HEK293T (cell line): ENCODE measurements around the gene NPLOC4.

ENCODE experiments used
- ARNT ChIP-seq: fragments of 450-650 bp; IDR thresholded peaks from 2 replicates; pipeline ENCODE4 v1.6.1; 2017; ENCODE audit warnings: mild to moderate bottlenecking
- BHLHE40 ChIP-seq: fragments of 450-650 bp; IDR thresholded peaks from 2 replicates; pipeline ENCODE4 v1.6.1; 2016; ENCODE audit warnings: mild to moderate bottlenecking, moderate library complexity, borderline replicate concordance
- CTBP1 ChIP-seq: fragments of 450-650 bp; IDR thresholded peaks from 2 replicates; pipeline ENCODE4 v1.6.1; 2016; ENCODE audit warnings: borderline replicate concordance
- ELF4 ChIP-seq: fragments of 450-650 bp; IDR thresholded peaks from 2 replicates; pipeline ENCODE4 v1.6.1; 2017; ENCODE audit warnings: antibody characterized with exemption
- FOXA1 ChIP-seq: fragments of 450-650 bp; IDR thresholded peaks from 2 replicates; pipeline ENCODE4 v1.6.1; 2016; ENCODE audit warnings: mild to moderate bottlenecking
- FOXK2 ChIP-seq: fragments of 450-650 bp; IDR thresholded peaks from 2 replicates; pipeline ENCODE4 v1.6.1; 2016; ENCODE audit warnings: mild to moderate bottlenecking
- HDGF ChIP-seq: fragments of 450-650 bp; IDR thresholded peaks from 2 replicates; pipeline ENCODE4 v1.6.1; 2017; ENCODE audit warnings: antibody characterized with exemption, borderline replicate concordance
- LEF1 ChIP-seq: fragments of 450-650 bp; IDR thresholded peaks from 2 replicates; pipeline ENCODE4 v1.6.1; 2017; ENCODE audit warnings: mild to moderate bottlenecking, borderline replicate concordance
- NFRKB ChIP-seq: fragments of 450-650 bp; IDR thresholded peaks from 2 replicates; pipeline ENCODE4 v1.6.1; 2016; ENCODE audit warnings: mild to moderate bottlenecking, moderate library complexity
- SP1 ChIP-seq: fragments of 450-650 bp; IDR thresholded peaks from 2 replicates; pipeline ENCODE4 v1.6.1; 2017
- SUZ12 ChIP-seq: fragments of 450-650 bp; IDR thresholded peaks from 2 replicates; pipeline ENCODE4 v1.6.1; 2016; ENCODE audit warnings: mild to moderate bottlenecking
- TARDBP ChIP-seq: fragments of 450-650 bp; IDR thresholded peaks from 2 replicates; pipeline ENCODE4 v1.6.1; 2016
- ZNF384 ChIP-seq: fragments of 450-650 bp; IDR thresholded peaks from 2 replicates; pipeline ENCODE4 v1.6.1; 2016
- TF ChIP-seq, protein P1 (sequence below): fragments of 450-650 bp; IDR thresholded peaks from 2 replicates; pipeline ENCODE4 v1.6.1; 2016

DNA sequence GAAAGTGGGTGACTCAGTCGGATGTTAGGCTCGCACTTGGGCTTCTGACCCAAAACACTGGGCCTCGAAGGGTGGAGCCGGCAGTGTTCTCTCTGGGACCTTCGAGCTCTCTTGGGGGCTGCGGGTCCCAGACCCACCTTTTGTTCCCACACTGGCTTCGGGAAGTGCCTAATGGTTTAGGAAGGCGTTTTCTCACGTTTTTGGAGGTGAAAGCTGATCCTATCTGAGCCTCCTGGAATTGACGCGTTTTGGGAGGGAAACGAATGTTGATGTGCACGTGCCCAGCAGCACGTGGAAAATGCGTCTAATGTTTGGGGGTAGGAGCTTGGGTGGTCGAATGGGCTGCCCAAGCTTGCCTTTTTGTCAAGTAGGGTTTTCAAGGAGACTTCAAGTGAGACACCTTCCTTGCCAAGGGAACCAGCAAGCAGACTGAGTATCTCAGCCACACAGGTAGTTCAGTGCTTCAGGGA, 47.6 kb upstream of the NPLOC4 start:
- TF ChIP-seq SP1: no peak
- no peak for TF ChIP-seq HDGF
- TF ChIP-seq ZNF384: no peak
- TF ChIP-seq SUZ12: no peak
- no peak for TF ChIP-seq BHLHE40
- no peak for TF ChIP-seq ELF4
- TF ChIP-seq, protein P1, sequence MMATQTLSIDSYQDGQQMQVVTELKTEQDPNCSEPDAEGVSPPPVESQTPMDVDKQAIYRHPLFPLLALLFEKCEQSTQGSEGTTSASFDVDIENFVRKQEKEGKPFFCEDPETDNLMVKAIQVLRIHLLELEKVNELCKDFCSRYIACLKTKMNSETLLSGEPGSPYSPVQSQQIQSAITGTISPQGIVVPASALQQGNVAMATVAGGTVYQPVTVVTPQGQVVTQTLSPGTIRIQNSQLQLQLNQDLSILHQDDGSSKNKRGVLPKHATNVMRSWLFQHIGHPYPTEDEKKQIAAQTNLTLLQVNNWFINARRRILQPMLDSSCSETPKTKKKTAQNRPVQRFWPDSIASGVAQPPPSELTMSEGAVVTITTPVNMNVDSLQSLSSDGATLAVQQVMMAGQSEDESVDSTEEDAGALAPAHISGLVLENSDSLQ: no peak
- TF ChIP-seq TARDBP: no peak
- no peak for TF ChIP-seq NFRKB
- TF ChIP-seq ARNT: no peak
- TF ChIP-seq FOXK2: no peak
- TF ChIP-seq CTBP1: no peak
- no peak for TF ChIP-seq LEF1
- TF ChIP-seq FOXA1: no peak
